ENCODE results near the gene FOXO3B.
"Not testable (repeated sequence)": the region's sequence is repeated elsewhere in the genome, so short reads cannot be mapped to it uniquely, and the experiment has no call there.

GRCh38 chr17:18643124-18643523 lies 39.0 kb downstream of the FOXO3B start:
- TF ChIP-seq, protein P1, sequence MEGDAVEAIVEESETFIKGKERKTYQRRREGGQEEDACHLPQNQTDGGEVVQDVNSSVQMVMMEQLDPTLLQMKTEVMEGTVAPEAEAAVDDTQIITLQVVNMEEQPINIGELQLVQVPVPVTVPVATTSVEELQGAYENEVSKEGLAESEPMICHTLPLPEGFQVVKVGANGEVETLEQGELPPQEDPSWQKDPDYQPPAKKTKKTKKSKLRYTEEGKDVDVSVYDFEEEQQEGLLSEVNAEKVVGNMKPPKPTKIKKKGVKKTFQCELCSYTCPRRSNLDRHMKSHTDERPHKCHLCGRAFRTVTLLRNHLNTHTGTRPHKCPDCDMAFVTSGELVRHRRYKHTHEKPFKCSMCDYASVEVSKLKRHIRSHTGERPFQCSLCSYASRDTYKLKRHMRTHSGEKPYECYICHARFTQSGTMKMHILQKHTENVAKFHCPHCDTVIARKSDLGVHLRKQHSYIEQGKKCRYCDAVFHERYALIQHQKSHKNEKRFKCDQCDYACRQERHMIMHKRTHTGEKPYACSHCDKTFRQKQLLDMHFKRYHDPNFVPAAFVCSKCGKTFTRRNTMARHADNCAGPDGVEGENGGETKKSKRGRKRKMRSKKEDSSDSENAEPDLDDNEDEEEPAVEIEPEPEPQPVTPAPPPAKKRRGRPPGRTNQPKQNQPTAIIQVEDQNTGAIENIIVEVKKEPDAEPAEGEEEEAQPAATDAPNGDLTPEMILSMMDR (IDR thresholded peaks at IDR 0.05): not testable (repeated sequence)
- TF ChIP-seq POLR2A (IDR thresholded peaks at IDR 0.05): not testable (repeated sequence)

Data from body of pancreas (tissue), 4 donors.